Measurements from ENCODE around the gene EXOSC3. TPM values are rescaled to one million over a fixed set of nuclear protein-coding genes. Genes with fewer than 3 reads are reported as not detected.
"Not testable (repeated sequence)": the region's sequence is repeated elsewhere in the genome, so short reads cannot be mapped to it uniquely, and the experiment has no call there.

EXOSC3 gene
- total RNA-seq, 2 experiments from 2014 or later = 111 to 126 TPM

- Mint-ChIP-seq H3K27ac (no peak overlapping the region), H3K36me3 (ENCODE audit: low read depth) (peaks cover 12% of the 10 kb centered on the region), H3K9me3 (no peaks in the 10 kb centered on the region), H3K4me1 (ENCODE audit: low read depth) (peaks cover 5% of the 10 kb centered on the region), H3K27me3 (no peaks in the 10 kb centered on the region), H3K4me3 (no peak overlapping the region)
- ATAC-seq (no peak), DNase-seq (no peak)
- intact Hi-C loops (cut with micrococcal nuclease) = no loop called here
- TF ChIP-seq CTCF (IDR thresholded peaks at IDR 0.05) = no peak
- POLR2A ChIA-PET = interaction anchor here (0.7 kb wide), 1 partner anchor 400 kb away, joined by 4 read pairs; no protein-coding TSS in a partner anchor
- CTCF ChIA-PET = no interaction called here
Measured at GRCh38 chr9:37812773-37813379, 28.0 kb upstream of the EXOSC3 start.

GRCh38 chr9:37811906-37812476 is 27.1 kb upstream of the EXOSC3 start:
- Mint-ChIP-seq H3K27me3 (no peaks in the 10 kb centered on the region), H3K4me1 (ENCODE audit: low read depth) (peaks cover 7% of the 10 kb centered on the region), H3K36me3 (ENCODE audit: low read depth) (peaks cover 13% of the 10 kb centered on the region), H3K4me3 (no peak overlapping the region), H3K27ac (no peak overlapping the region), H3K9me3 (no peaks in the 10 kb centered on the region)
- ChIA-PET POLR2A (interaction anchor here (0.7 kb wide), 2 partner anchors 21 to 401 kb away, joined by 4 to 6 read pairs; no protein-coding TSS in a partner anchor), CTCF (interaction anchor here (0.7 to 1.3 kb wide), 2 partner anchors 9 to 348 kb away, joined by 4 to 5 read pairs; no protein-coding TSS in a partner anchor)
- no peak for TF ChIP-seq CTCF (IDR thresholded peaks at IDR 0.05)
- no peak for DNase-seq
- intact Hi-C loops (cut with micrococcal nuclease) = no loop called here
- no peak for ATAC-seq

- POLR2A ChIA-PET = interaction anchor here (1.0 kb wide), 1 partner anchor 24 kb away, joined by 3 read pairs; the partner anchor contains the start of gene EXOSC3
- H3K27ac Mint-ChIP-seq; DNase-seq; H3K4me3 Mint-ChIP-seq; intact Hi-C loops (cut with micrococcal nuclease); ATAC-seq; H3K27me3 Mint-ChIP-seq; H3K9me3 Mint-ChIP-seq: not testable (repeated sequence)
- Mint-ChIP-seq H3K4me1 (ENCODE audit: low read depth) (peaks cover 16% of the 10 kb centered on the region), H3K36me3 (ENCODE audit: low read depth) (peaks cover 15% of the 10 kb centered on the region)
- CTCF ChIA-PET = interaction anchor here (0.8 to 1.1 kb wide), 2 partner anchors 9 to 21 kb away, joined by 3 to 4 read pairs; no protein-coding TSS in a partner anchor
Measured at GRCh38 chr9:37809676-37810075, 24.8 kb upstream of the EXOSC3 start.

GRCh38 chr9:37806271-37806670 is 21.4 kb upstream of the EXOSC3 start:
- Mint-ChIP-seq H3K27ac (no peak overlapping the region), H3K4me1 (ENCODE audit: low read depth) (peaks cover 32% of the 10 kb centered on the region), H3K27me3 (no peaks in the 10 kb centered on the region), H3K9me3 (no peaks in the 10 kb centered on the region), H3K36me3 (ENCODE audit: low read depth) (peaks cover 13% of the 10 kb centered on the region), H3K4me3 (no peak overlapping the region)
- ATAC-seq (no peak), DNase-seq (no peak)
- intact Hi-C loops (cut with micrococcal nuclease) = no loop called here
- CTCF ChIA-PET = no interaction called here
- no peak for TF ChIP-seq CTCF (IDR thresholded peaks at IDR 0.05)
- POLR2A ChIA-PET = interaction anchor here (1.4 kb wide), 1 partner anchor 22 kb away, joined by 3 read pairs; the partner anchor contains the start of gene EXOSC3

- intact Hi-C loops (cut with micrococcal nuclease) = no loop called here
- Mint-ChIP-seq H3K4me3 (peak overlapping the region; percentile 93), H3K27ac (peak overlapping the region; percentile 71), H3K36me3 (ENCODE audit: low read depth) (peaks cover 7% of the 10 kb centered on the region), H3K4me1 (ENCODE audit: low read depth) (peaks cover 43% of the 10 kb centered on the region), H3K9me3 (no peaks in the 10 kb centered on the region), H3K27me3 (no peaks in the 10 kb centered on the region)
- CTCF ChIA-PET = no interaction called here
- TF ChIP-seq CTCF (IDR thresholded peaks at IDR 0.05) = no peak
- ATAC-seq (no peak), DNase-seq (no peak)
- POLR2A ChIA-PET = interaction anchor here (1.6 to 3.0 kb wide), 2 partner anchors 18 to 22 kb away, joined by 4 to 29 read pairs; partner anchors contain the start of gene EXOSC3
Measured at GRCh38 chr9:37801959-37802711, 17.3 kb upstream of the EXOSC3 start.

Data from activated CD8-positive, alpha-beta T cell treated with anti-CD3 and anti-CD28 coated beads for 36 hours (primary cell).